GM18868 (cell line): ENCODE results near the gene MYL9.
"Not testable (repeated sequence)": the region's sequence is repeated elsewhere in the genome, so short reads cannot be mapped to it uniquely, and the experiment has no call there.

ENCODE experiments used
- ATAC-seq: cut with Tn5 transposase; IDR thresholded peaks from one replicate; pipeline ENCODE4 v1.9.1; 2021; ENCODE audit warnings: mild to moderate bottlenecking, moderate library complexity; ENCODE audit not compliant: unreplicated experiment

The MYL9 gene

GRCh38 chr20:36548704-36549627 is 7.6 kb downstream of the MYL9 start:
- ATAC-seq, result no peak

DNA sequence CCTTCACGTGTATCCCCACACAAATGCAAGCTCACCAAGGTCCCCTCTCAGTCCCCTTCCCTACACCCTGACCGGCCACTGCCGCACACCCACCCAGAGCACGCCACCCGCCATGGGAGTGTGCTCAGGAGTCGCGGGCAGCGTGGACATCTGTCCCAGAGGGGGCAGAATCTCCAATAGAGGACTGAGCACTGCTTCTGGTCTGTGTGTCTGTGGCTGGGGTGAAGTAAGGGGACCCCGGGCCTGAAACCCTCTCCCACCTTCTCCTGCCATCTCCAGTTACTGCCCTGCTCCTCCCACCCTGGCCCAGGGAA is 8.3 kb downstream of the MYL9 start:
- no peak for ATAC-seq

GRCh38 chr20:36549942-36550789 is 8.8 kb downstream of the MYL9 start:
- no peak for ATAC-seq

- no peak for ATAC-seq
Observed at GRCh38 chr20:36550790-36551299, 9.5 kb downstream of the MYL9 start.

GRCh38 chr20:36555248-36555647 is 13.9 kb downstream of the MYL9 start:
- ATAC-seq, result no peak

DNA sequence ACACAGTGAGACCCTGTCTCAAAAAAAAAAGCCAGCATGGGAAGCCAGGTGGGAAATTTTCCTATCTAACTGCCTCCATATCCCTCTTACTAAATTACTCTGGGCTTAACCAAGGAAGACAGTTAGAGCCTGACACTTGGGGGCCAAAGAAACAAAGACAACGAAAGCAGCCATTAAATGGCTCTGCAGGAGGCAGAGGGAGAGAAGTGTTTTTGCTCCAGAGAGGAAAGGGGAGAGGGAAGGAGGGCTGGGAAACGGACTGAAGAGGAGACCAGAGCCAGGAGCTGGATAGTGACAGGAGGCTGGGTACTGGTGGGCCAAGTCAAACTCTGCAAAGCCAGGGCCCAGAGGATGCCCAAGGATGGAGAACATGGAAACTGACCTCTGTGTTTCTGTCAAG is 21.4 kb downstream of the MYL9 start:
- ATAC-seq, result no peak

- no peak for ATAC-seq
Observed at GRCh38 chr20:36563374-36563773, 22.1 kb downstream of the MYL9 start.

- ATAC-seq, result not testable (repeated sequence)
Observed at GRCh38 chr20:36564078-36564725, 22.9 kb downstream of the MYL9 start.

- not testable (repeated sequence) for ATAC-seq
Observed at GRCh38 chr20:36564726-36565121, 23.4 kb downstream of the MYL9 start.

DNA sequence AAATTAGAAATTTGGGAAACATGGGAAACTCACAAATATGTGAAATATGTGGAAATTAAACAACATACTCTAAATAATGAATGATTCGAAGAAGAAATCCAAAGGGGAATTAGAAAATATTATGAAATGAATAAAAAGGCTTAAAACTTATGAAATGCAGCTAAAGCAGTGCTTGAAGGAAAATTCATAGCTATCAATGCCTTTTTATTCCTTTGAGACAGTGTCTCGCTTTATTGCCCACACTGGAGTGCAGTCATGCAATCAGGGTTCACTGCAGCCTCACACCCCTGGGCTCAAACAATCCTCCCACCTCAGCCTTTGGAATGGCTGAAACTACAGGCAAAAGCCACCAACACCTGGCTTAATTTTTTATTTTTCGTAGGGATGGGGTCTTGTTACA is 24.2 kb downstream of the MYL9 start:
- ATAC-seq, result no peak

DNA sequence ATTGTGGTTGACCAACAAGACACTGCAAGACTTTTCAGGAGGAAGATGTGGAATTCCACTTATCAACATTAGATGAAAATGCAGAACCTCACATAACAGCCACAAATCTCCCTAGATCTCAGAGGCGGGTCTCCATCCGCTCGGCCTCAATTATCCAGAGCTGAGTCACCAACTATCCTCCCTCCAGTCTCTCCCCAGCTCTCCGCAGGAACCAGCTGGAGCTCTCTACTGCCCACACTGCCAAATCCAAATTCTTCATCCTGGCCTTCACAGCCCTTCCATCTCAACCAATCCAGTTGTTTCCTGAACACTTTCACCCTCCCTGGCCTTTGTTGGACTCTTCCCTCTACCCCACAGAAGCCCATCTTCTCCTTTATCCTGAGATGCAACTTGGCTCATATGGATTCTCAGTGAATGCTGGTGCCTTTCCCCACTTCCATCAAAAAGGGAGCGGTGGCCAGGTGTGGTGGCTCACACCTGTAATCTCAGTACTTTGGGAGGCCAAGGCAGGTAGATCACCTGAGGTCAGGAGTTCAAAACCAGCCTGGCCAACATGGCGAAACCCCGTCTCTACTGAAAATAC is 28.6 kb downstream of the MYL9 start:
- no peak for ATAC-seq

DNA sequence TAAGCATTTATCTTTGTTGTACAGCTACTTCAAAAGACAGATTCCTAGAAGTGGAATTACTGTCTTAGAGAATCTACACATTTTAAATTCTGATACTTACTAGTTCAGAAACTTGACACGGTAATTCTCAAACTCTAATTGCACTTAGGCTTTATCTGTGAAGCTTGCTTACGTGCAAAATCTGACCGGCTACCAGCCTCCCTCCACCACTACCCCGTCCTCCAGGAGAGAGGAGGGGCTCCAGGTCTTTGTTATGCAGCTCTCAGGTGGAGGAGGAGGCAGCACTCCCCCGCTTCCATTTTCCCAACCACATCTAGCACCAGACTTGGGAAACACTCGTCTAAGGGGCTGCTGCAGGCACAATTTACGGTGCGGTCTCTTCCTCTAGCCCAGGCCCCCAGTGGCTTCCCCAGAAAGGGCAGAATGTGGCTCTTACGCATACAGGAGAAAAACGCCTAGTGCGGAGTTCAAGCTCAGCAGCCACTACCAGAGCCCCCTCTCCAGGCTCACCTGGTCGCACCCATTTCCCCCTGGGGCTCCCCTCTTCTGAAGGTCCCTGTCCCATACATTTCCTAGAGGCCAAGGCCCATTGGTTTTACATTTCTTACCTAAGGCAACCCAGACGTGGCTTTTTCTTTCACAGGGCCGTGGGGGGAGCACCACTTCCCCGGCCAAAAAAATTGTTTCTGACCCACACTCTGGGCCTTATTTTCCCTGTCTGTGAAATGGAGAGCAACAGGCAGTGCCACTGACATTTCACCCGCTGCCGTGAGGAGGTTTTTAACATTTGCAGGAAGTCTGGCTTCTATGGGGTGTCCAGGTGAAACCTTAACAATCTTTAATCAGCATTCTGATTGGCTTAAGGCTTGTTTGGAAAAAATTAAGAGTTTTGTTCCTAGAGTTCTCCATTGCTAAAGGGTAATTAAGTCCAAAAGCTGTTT is 30.5 kb downstream of the MYL9 start:
- no peak for ATAC-seq

- ATAC-seq, result peak; percentile 23
Observed at GRCh38 chr20:36572701-36573102, 31.4 kb downstream of the MYL9 start.

DNA sequence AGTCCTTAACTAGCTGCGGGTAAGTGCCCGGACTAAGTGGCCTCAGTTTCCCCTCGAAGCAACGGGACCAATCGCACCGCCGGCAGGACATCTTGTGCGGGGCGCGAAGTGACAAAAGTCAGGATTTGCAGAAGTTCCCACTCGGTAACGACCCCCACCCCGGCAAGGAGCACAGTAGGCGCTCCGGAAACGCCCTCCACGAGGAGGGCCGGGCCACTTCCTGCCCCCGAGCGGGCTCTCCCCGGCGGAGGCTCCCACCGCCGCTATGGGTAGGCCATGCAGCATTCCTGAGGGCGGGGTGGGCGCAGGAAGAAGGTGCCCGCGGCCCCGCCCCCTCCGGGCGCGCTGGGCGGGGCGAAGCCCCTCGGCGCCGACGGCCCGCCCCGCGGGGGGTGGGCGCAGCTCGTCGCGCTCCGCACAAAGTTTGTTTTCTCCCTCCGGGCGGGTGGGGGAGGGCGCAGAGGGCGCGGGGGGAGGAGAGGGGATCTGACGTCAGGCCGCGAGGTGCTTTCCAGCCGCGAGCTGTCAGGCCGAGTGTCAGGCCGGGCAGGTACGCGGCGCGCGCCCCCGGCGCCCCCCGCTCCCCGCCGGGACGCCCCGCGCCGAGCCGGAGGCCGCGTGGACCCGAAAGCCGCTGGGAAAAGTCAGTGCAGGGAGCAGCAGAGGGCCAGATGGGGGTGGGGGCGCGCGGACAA is 31.9 kb downstream of the MYL9 start, which contains the start of gene TGIF2:
TGIF2 (plus strand) TSS at position 495 of the 695 bp plus-strand sequence. CDS start 5,178 bp downstream, outside the sequence.
- peak; percentile 67 for ATAC-seq

GRCh38 chr20:36573798-36574365 is 32.6 kb downstream of the MYL9 start:
- ATAC-seq, result no peak

GRCh38 chr20:36574366-36575135 is 33.2 kb downstream of the MYL9 start:
- ATAC-seq, result no peak

- ATAC-seq, result no peak
Observed at GRCh38 chr20:36576081-36576445, 34.7 kb downstream of the MYL9 start.
